Effector memory CD8-positive, alpha-beta T cell (primary cell): ENCODE data around the gene ATP6V1B1.
A peak's percentile ranks its signal among the peaks of the same experiment; 100 is the strongest.

ENCODE experiments used
- ATAC-seq: fragments of 150-1000 bp; cut with Tn5 transposase; replicated peaks from 2 replicates; pipeline ENCODE4 v1.10.0; 2021; ENCODE audit warnings: mild to moderate bottlenecking, moderate library complexity
- DNase-seq, 3 experiments: peaks; one replicate each; pipeline ENCODE4 v3.0.0; 2021
- H3K27ac Mint-ChIP-seq, 2 donors: one replicate each; pipeline ENCODE4 v1.8.0; 2022; ENCODE audit warnings: mild to moderate bottlenecking in 2 of 2, mixed read lengths in 2 of 2, moderate library complexity in 2 of 2
- H3K27me3 Mint-ChIP-seq, 2 donors: one replicate each; pipeline ENCODE4 v1.8.0; 2022; ENCODE audit warnings: mixed read lengths in 2 of 2
- H3K36me3 Mint-ChIP-seq: one replicate; pipeline ENCODE4 v1.8.0; 2022; ENCODE audit warnings: mild to moderate bottlenecking, moderate library complexity, mixed read lengths; ENCODE audit not compliant: insufficient read depth
- H3K4me1 Mint-ChIP-seq, 2 donors: one replicate each; pipeline ENCODE4 v1.8.0; 2022; ENCODE audit warnings: low read depth in 2 of 2, mixed read lengths in 2 of 2
- H3K4me3 Mint-ChIP-seq, 2 donors: one replicate each; pipeline ENCODE4 v1.8.0; 2022; ENCODE audit warnings: mild to moderate bottlenecking in 2 of 2, mixed read lengths in 2 of 2, moderate library complexity in 2 of 2
- H3K9me3 Mint-ChIP-seq, 2 donors: one replicate each; pipeline ENCODE4 v1.8.0; 2022; ENCODE audit warnings: mixed read lengths in 2 of 2

ATP6V1B1 gene

DNA sequence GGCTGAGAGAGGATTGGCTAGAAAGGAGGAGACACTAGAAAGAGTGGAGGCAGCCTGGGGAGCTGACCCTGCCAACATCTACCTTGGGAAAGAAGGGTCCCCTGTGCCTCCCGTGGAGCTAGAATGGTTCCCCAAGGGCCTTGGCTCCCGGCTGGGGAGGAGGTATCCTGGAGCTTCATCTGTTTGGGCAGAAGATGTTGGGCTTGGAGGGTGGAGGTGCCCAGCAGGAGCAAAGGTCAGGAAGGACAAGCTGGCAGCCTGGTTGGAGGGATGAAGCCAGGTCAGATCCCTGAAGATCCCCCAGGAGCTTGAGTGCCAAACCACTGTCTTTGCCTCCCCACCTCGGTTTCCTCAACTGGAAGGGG lies 2.9 kb downstream of the ATP6V1B1 start:
- H3K4me1 Mint-ChIP-seq = no peaks in the 10 kb centered on the region

DNA sequence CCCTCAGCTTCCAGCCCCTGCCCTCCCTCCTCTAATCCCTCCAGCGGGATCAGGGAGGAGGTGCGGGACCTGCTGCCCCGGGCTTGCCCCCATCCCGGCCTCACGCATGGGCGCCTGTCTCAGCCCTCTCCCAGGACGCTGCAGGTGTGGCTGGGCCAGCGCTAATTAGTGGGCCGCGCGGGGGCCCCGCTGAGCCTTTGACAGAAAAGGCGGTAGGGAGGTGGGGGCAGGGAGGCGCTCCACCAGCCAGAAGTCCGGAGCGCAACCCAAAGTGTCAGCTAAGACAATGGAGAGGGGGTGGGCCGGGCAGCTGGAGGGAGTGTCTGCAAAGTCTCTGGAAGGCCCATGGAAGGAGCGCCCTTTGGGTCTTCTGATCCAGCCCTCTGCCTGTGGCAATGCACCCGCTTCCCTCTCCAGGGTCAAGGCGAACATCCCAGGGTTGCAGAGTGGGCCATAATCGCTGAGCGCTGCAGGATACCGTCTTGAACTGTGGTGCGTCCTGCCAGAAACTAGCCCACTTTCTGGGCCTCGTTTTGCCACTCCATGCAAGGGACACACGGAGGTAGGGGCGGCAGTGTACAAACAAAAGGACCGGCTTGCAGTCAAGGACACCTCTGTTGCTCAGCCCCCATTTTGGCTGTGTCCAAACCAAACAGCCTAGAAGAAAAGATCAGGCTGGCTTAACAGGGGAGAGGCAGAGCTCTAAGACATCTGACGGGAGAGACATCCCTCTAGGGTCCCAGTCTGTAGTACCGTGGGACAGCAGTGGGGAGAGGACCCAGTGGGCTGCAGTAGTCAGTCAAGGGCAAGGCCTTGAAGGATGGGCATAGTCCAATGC lies 3.5 kb downstream of the ATP6V1B1 start:
- no peaks in the 10 kb centered on the region for H3K4me1 Mint-ChIP-seq
- H3K27ac Mint-ChIP-seq = no peak overlapping the region
- no peaks in the 10 kb centered on the region for H3K36me3 Mint-ChIP-seq
- DNase-seq (no peak), ATAC-seq (no peak)
- no peaks in the 10 kb centered on the region for H3K9me3 Mint-ChIP-seq
- peaks cover 5 to 85% of the 10 kb centered on the region in 2 donors for H3K27me3 Mint-ChIP-seq
- H3K4me3 Mint-ChIP-seq = no peak overlapping the region

More for the DNA sequence above, 2.9 kb downstream of the ATP6V1B1 start:
- Mint-ChIP-seq H3K4me3 (no peak overlapping the region), H3K27ac (no peak overlapping the region), H3K9me3 (no peaks in the 10 kb centered on the region), H3K27me3 (peaks cover 5 to 82% of the 10 kb centered on the region in 2 donors), H3K36me3 (no peaks in the 10 kb centered on the region)
- ATAC-seq (no peak), DNase-seq (no peak)

DNA sequence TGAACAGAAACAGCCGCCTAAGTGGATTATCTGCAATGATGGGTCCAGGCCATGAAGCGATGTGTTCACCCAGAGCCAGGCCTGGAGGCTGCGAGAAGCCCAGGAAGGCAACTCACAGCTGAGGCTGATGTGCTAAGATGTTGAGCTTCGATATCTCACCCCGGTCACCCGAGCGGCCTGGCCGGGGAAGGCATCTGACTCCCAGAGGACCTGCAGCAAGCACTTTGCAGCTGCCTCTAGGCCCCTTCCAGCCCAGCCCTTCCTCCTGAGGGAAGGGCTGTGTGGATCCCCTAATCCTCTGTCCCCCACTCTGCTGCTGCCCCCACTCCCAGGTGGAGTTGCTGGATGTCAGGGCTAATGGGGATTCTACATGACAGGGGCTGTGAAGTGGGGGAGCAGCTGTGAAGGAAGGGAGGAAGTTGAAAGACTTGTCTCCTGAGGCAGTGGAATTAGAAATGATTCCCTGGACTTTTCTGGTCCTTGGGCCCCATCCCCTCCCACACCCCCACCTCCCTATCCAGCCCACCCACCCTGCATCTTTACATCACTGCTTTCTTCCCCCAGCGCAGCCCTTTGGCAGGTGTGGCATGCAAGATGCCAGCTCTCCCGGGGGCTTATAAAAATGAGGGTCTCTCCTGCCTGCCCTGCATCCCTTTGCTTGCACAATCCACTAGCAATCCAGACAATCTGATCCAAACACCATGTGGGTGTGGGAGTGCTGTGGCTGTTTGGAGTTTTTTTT lies 4.3 kb downstream of the ATP6V1B1 start:
- Mint-ChIP-seq H3K4me1 (no peaks in the 10 kb centered on the region), H3K36me3 (no peaks in the 10 kb centered on the region), H3K9me3 (no peaks in the 10 kb centered on the region), H3K27ac (no peak overlapping the region), H3K27me3 (peaks cover 5 to 86% of the 10 kb centered on the region in 2 donors), H3K4me3 (no peak overlapping the region)
- ATAC-seq = no peak
- no peak for DNase-seq

DNA sequence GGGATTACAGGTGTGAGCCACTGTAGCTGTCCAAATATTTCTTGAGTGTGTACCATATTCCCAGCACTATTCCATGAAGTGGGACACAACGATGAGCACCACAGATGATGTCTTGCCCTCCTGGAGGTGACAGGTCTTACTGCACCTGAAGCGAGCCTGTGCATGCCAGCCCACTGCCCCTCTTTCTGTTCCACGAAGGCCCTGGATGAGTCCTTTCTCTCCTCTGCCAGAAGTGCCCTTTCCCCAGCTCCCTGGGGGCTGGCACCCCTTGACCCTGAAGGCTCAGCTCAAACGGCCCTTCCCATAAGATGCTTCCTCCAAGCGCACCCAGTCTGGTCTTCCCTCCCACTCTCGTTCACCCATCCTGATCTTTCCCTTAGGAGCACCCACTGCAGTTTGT lies 5.5 kb downstream of the ATP6V1B1 start:
- no peak for ATAC-seq
- DNase-seq = no peak
- Mint-ChIP-seq H3K36me3 (no peaks in the 10 kb centered on the region), H3K27ac (no peak overlapping the region), H3K4me1 (no peaks in the 10 kb centered on the region), H3K4me3 (no peak overlapping the region), H3K27me3 (peaks cover 0 to 86% of the 10 kb centered on the region in 2 donors), H3K9me3 (no peaks in the 10 kb centered on the region)

DNA sequence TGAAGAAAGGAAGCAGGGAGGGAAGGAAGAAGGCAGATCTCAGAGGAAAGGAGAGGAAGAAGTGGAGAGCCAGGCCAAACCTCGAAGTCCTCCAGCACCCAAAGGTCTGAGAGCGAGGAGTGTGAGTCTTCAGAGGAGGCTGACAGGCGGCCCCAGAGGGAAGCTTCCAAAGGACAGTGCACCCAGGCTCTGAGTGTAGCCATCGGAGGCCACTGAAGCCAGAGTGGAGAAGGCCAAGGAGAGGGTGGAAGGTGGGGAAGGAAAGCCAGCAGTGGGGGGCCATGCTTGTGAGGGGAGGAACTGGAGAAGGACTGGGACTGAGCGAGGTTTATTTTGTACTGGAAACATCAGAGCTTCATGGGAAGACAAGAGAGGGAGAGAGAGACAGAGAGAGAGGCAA lies 6.0 kb downstream of the ATP6V1B1 start:
- Mint-ChIP-seq H3K4me1 (peaks cover 0 to 2% of the 10 kb centered on the region in 2 donors), H3K9me3 (no peaks in the 10 kb centered on the region), H3K36me3 (no peaks in the 10 kb centered on the region), H3K27ac (no peak overlapping the region), H3K27me3 (peaks cover 2 to 86% of the 10 kb centered on the region in 2 donors), H3K4me3 (no peak overlapping the region)
- no peak for DNase-seq
- no peak for ATAC-seq

DNA sequence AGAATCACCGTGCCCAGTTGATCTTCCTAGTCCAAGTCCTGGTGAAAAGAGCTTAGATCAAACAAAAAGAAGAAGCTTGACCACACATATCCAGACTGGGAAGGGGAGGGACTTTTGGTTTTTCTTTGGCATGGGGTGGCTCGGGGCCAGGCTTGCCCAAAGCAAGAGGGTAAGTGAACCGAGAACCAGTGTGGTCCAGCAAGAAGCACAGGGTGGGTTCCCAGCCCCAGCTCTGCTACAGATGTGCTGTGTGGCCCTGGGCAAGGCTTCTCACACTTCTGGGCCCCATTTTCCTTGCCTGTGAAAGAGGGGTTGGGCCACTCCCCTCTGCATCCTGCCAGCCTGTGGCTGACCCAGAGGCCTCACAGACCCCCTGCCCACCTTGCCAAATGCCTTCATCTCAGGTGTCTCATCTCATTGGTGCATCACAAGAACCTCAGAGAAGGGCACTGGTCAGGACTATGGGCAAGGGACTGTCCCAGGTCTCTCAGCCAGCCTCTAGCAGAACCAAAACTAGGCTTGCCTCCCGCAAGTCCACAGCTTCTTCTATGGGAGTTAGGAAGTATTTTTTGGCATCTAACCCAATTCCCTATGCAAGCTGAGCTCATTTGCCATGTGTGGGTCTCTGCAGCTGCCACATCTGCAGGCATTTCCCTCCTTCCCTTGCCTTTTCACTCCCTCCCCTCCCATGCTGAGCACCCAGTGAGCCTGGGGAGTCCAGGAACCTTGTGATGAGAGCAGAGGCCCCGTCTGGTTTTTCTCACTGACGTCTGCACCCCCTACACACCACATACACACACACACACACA lies 6.9 kb downstream of the ATP6V1B1 start:
- DNase-seq (no peak), ATAC-seq (no peak)
- Mint-ChIP-seq H3K9me3 (no peaks in the 10 kb centered on the region), H3K27me3 (peaks cover 6 to 85% of the 10 kb centered on the region in 2 donors), H3K4me3 (no peak overlapping the region), H3K27ac (no peak overlapping the region), H3K4me1 (peaks cover 3 to 9% of the 10 kb centered on the region in 2 donors), H3K36me3 (no peaks in the 10 kb centered on the region)

DNA sequence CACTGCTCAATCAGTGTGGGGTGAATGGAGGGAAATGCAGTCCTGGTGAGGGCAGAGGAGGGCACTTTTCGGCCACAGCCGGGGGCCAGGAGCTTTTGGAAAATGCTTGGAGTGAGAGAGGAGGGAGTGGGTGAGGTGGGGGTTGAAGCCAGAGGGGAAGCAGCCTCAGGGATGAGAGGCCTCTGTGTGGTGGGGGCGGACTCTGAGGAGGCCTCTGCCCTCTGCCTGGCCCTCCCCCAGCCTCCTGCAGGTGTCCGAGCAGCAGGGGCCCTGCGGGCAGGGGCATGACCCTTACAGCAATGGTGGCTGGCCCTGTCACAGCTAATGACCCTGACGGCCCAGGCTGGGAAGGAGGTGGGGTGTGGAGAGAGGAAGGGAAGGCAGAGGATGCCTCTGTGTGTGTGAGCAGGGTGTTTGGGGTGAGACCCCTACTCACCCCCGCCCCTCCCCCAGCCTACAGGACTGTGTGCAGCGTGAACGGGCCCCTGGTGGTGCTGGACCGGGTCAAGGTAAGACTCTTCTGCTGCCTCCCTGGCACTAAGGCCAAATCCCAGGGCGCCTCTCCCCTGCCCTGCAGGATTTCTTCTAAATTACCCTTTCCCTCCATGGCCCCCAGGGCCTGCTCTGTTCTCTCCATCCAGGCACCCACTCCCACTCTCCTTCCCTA lies 7.6 kb downstream of the ATP6V1B1 start:
- Mint-ChIP-seq H3K4me3 (no peak overlapping the region), H3K9me3 (no peaks in the 10 kb centered on the region), H3K27ac (no peak overlapping the region), H3K36me3 (peaks cover 3% of the 10 kb centered on the region), H3K4me1 (peaks cover 9 to 16% of the 10 kb centered on the region in 2 donors), H3K27me3 (peaks cover 13 to 85% of the 10 kb centered on the region in 2 donors)
- DNase-seq (no peak), ATAC-seq (no peak)

DNA sequence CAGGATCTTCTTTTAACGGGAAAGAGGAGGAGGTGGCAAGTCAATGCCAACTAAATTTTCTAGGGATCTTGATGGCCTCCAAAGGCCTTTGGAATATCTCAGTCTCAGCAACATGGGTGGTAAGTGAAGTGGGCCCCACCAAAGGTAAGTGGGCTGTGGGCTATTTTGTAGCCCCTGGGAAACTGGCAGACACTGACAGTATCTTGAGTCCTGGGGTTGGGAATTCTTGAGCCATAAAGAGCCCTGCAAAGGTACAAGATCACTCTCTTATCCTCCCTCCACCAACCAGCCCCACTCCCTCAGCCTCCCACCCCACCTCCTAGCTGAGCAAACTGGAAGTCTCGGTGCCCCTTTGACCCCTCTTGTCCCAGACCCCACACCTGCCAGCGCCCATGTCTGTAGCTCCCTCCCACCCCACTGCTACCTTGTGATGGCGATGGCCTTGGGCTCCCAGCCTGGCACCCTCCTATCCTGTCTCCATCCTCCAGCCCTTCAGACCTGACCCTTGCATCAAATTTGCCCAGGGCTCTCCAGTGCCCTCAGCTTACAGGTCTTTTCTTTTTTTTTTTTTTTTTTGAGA lies 8.5 kb downstream of the ATP6V1B1 start:
- Mint-ChIP-seq H3K27me3 (peaks cover 15 to 82% of the 10 kb centered on the region in 2 donors), H3K27ac (no peak overlapping the region), H3K9me3 (no peaks in the 10 kb centered on the region), H3K4me3 (no peak overlapping the region), H3K4me1 (peaks cover 12 to 18% of the 10 kb centered on the region in 2 donors), H3K36me3 (peaks cover 3% of the 10 kb centered on the region)
- DNase-seq (no peak), ATAC-seq (no peak)

DNA sequence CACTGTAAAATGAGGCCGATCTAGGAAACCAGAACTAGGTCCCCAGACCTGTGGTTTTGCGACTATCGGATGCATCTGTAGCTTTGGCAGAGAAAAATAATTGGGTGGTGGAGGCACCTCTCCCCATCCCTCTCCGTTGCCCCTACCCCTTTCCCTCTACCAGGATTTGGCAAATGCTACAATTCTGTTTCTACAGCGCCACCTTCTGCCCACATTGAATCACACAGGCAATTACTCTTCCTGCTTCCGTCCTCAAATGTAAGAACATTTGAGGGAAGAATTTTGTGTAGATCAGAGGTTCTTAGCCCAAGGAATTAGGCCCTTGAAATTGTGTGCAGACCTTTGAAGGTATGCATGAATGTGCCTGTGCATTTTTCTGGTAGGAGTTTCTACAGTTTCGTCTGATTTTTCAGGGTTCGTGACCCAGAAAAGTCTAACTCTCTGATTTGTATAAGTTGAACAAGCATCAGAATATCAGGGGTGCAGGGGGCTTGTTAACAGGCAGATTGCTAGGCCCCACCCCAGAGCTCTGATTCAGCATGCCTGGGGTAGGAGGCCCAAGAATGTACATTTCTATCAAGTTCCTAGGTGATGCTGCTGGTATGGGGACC lies 11.2 kb downstream of the ATP6V1B1 start:
- peak; percentile 50 for ATAC-seq
- Mint-ChIP-seq H3K27me3 (peaks cover 15 to 68% of the 10 kb centered on the region in 2 donors), H3K4me3 (peak overlapping the region in 1 of 2 donors; percentile 5), H3K4me1 (peaks cover 12 to 18% of the 10 kb centered on the region in 2 donors), H3K36me3 (peaks cover 3% of the 10 kb centered on the region), H3K27ac (no peak overlapping the region), H3K9me3 (no peaks in the 10 kb centered on the region)
- peak; percentile 40 to 54 (median 44) for DNase-seq

DNA sequence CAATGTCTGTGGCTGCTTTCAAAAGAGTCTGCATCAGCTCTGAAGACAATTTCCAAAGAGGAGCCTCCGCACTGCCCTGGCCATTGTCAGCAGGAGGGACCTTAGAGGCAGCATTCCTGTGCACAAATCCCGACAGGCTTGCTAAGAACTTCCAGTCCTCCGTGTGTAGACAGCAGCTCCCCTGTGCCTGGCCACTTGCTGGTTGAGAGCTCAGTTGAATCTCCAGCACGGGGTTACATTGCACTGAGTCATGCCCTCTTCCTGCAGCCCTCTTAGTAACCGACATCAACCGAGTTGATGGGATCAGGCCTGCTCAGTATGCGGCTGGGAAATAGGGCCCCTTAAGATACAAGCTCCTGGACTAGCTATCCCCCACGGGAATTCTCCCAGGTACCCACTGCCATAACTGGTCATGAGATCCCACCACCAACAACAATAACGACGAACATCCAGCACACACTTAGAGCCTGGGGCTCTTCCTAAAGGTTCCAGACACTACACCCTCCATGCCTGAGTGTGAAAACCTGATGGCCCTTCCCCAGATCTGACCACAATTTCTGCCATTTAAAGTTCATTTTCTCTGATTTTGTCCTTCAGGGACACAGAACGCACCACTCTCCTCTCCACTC lies 12.0 kb downstream of the ATP6V1B1 start:
- H3K4me3 Mint-ChIP-seq = peak overlapping the region; percentile 77 to 89
- ATAC-seq = no peak
- H3K4me1 Mint-ChIP-seq = peaks cover 12 to 18% of the 10 kb centered on the region in 2 donors
- peaks cover 15 to 68% of the 10 kb centered on the region in 2 donors for H3K27me3 Mint-ChIP-seq
- H3K9me3 Mint-ChIP-seq = no peaks in the 10 kb centered on the region
- no peak for DNase-seq
- peaks cover 3% of the 10 kb centered on the region for H3K36me3 Mint-ChIP-seq
- no peak overlapping the region for H3K27ac Mint-ChIP-seq

DNA sequence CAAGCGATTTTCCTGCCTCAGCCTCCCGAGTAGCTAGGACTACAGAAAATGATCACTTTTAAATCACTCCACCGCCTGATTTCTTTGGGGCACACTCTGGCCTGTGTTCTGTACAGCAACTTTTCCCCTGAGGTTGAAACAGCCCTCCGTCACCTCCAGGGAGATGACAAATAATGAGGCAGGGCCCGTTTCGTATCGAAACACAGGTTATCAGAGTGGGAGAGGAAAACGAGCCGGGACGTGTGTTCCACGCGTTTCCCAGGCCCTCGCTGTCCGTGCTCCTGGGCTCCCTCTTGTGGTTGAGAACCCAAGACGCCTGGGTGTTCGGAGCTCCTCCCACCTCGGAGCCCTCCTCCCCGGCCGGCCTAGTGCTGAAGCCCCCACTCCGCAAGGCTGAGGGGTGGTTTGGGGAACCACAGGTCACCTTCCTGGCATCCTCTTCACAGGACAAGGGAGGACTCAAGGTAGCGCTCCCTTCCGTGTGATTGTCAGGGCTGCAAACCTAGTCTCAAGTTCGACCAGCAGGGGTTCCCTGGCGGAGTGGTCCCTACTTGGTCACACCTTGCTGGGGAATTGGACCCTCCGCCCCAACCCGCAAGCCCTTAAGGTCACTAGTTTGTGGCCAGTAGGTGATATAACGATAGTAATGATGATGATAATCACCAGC lies 12.8 kb downstream of the ATP6V1B1 start:
- H3K27ac Mint-ChIP-seq = no peak overlapping the region
- H3K27me3 Mint-ChIP-seq = peaks cover 19 to 61% of the 10 kb centered on the region in 2 donors
- peaks cover 3% of the 10 kb centered on the region for H3K36me3 Mint-ChIP-seq

More for the DNA sequence above, 12.8 kb downstream of the ATP6V1B1 start:
- ATAC-seq (peak; percentile 93), DNase-seq (peak; percentile 68 to 78 (median 69))
- Mint-ChIP-seq H3K9me3 (no peaks in the 10 kb centered on the region), H3K4me1 (peaks cover 12 to 18% of the 10 kb centered on the region in 2 donors), H3K4me3 (peak overlapping the region; percentile 77 to 89)
